Liver (tissue), 3 donors: ENCODE data around the gene TMIGD3.
A peak's percentile ranks its signal among the peaks of the same experiment; 100 is the strongest.

Source experiments
- ATF3 ChIP-seq: IDR thresholded peaks from 2 replicates; pipeline ENCODE4 v1.6.1; 2016; ENCODE audit warnings: antibody characterized with exemption
- CTCF ChIP-seq: fragments of 150-350 bp; IDR thresholded peaks from 2 replicates; pipeline ENCODE4 v1.5.1; 2017; ENCODE audit warnings: improper control_type of control experiment, low read depth, low read length; ENCODE audit not compliant: missing input control
- FOXA1 ChIP-seq: IDR thresholded peaks from 2 replicates; pipeline ENCODE4 v1.6.1; 2016; ENCODE audit warnings: antibody characterized with exemption
- GABPA ChIP-seq, 2 donors: IDR thresholded peaks in 1 of 2; conservative IDR thresholded peaks in 1 of 2; 2 replicates each; pipeline ENCODE4 v1.6.1; 2016; ENCODE audit warnings: antibody characterized with exemption in 2 of 2, mild to moderate bottlenecking in 1 of 2, moderate library complexity in 1 of 2
- HNF4G ChIP-seq: IDR thresholded peaks from 2 replicates; pipeline ENCODE4 v1.6.1; 2016; ENCODE audit warnings: antibody characterized with exemption
- JUND ChIP-seq, 2 donors: IDR thresholded peaks; 2 replicates each; pipeline ENCODE4 v1.6.1; 2016; ENCODE audit warnings: antibody characterized with exemption in 2 of 2
- MAX ChIP-seq: IDR thresholded peaks from 2 replicates; pipeline ENCODE4 v1.6.1; 2016; ENCODE audit warnings: antibody characterized with exemption
- NR2F2 ChIP-seq: IDR thresholded peaks from 2 replicates; pipeline ENCODE4 v1.6.1; 2016; ENCODE audit warnings: antibody characterized with exemption
- RAD21 ChIP-seq, 2 donors: IDR thresholded peaks; 2 replicates each; pipeline ENCODE4 v1.6.1; 2016; ENCODE audit warnings: antibody characterized with exemption in 2 of 2, mild to moderate bottlenecking in 2 of 2
- SP1 ChIP-seq: IDR thresholded peaks from 2 replicates; pipeline ENCODE4 v1.6.1; 2018; ENCODE audit warnings: antibody characterized with exemption, mild to moderate bottlenecking
- TAF1 ChIP-seq: conservative IDR thresholded peaks from 2 replicates; pipeline ENCODE4 v1.6.1; 2016; ENCODE audit warnings: antibody characterized with exemption, mild to moderate bottlenecking
- ZBTB33 ChIP-seq: IDR thresholded peaks from 2 replicates; pipeline ENCODE4 v1.6.1; 2016; ENCODE audit warnings: antibody characterized with exemption
- donor health status: healthy.
- donor health status: healthy.

GRCh38 chr1:111509997-111510375 is 6.6 kb upstream of the TMIGD3 start:
- TF ChIP-seq MAX (no peak), ZBTB33 (no peak), RAD21 (IDR thresholded peaks at IDR 0.05) (peak in 1 of 2 donors; percentile 32), CTCF (no peak), GABPA (IDR thresholded peaks at IDR 0.05 in 1 of 2, conservative IDR thresholded peaks at IDR 0.05 in 1 of 2) (no peak), NR2F2 (no peak), TAF1 (no peak), ATF3 (no peak), FOXA1 (no peak), SP1 (no peak), JUND (IDR thresholded peaks at IDR 0.05) (no peak), HNF4G (no peak)
